AG09319 (cell line): ENCODE results near the gene CYP2C8.

ENCODE experiments used
- DNase-seq: peaks from one replicate; pipeline ENCODE4 v3.0.0-alpha.2; 2010; ENCODE audit warnings: low read depth; ENCODE audit errors: extremely low read depth
- CTCF ChIP-seq: IDR thresholded peaks from 2 replicates; pipeline ENCODE4 v1.5.1; 2011; ENCODE audit warnings: low read depth, mild to moderate bottlenecking, inconsistent platforms, low read length, moderate library complexity

Gene CYP2C8

GRCh38 chr10:95056744-95057363 lies 12.4 kb downstream of the CYP2C8 start:
- no peak for DNase-seq
- no peak for TF ChIP-seq CTCF

GRCh38 chr10:95049919-95050318 lies 19.4 kb downstream of the CYP2C8 start:
- DNase-seq = no peak
- TF ChIP-seq CTCF = no peak

- no peak for DNase-seq
- TF ChIP-seq CTCF = no peak
Observed at GRCh38 chr10:95048206-95048605, 21.1 kb downstream of the CYP2C8 start.

DNA sequence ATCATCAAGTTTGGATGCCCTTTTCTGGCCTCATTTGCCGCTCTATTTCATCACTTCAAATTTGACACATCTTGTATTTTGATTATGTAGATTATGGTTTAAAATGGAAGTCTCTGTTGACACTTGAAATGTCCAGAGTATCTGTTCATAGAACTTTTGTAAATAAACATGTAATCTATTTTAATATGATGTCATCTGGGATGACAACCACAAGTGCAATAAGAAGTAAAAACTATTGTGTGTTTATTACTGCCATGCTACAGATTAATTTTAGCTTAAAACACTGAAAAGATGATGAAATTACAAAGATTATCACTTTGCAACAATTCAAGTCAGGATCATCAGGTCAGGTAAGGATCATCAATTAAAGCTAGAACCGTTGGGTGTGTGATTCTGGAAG lies 30.0 kb downstream of the CYP2C8 start:
- no peak for TF ChIP-seq CTCF
- DNase-seq = no peak

GRCh38 chr10:95035332-95036295 lies 33.7 kb downstream of the CYP2C8 start:
- no peak for TF ChIP-seq CTCF
- no peak for DNase-seq

DNA sequence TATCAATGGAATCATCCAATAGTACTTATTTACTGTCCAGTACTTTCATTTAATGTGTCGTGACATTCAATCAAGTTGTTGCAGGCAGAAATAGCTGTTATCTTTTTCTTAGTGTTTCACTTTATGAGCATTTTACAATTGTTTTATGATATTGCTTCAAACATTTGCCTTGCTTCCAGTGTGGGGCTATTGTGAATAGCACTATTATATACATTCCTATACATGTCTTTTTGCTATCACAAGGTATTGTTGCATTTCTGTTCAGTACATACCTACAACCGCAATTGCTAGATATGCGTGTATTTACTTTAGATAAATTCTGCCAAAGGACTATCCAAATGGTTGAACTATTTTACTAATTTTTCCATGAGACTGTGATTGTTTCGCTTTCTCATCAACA lies 34.9 kb downstream of the CYP2C8 start:
- no peak for TF ChIP-seq CTCF

GRCh38 chr10:95031656-95032055 lies 37.6 kb downstream of the CYP2C8 start:
- no peak for TF ChIP-seq CTCF
- DNase-seq = no peak

More for the DNA sequence above, 34.9 kb downstream of the CYP2C8 start:
- no peak for DNase-seq
